Fibroblast of mammary gland (primary cell): ENCODE data around the gene USH2A.
A peak's percentile ranks its signal among the peaks of the same experiment; 100 is the strongest.

ENCODE experiments used
- DNase-seq: peaks from one replicate; pipeline ENCODE4 v3.0.0-alpha.2; 2010; ENCODE audit warnings: low read depth
- H3K4me3 ChIP-seq: 2 replicates; pipeline ENCODE4 v1.5.1; 2011; ENCODE audit warnings: low read depth, mild to moderate bottlenecking, low read length, moderate library complexity; ENCODE audit not compliant: control insufficient read depth
- TF ChIP-seq, protein P1 (sequence below): conservative IDR thresholded peaks from 2 replicates; pipeline ENCODE4 v1.5.1; 2011; ENCODE audit warnings: low read depth, low read length, inconsistent platforms; ENCODE audit not compliant: control insufficient read depth, insufficient read depth

USH2A gene

DNA sequence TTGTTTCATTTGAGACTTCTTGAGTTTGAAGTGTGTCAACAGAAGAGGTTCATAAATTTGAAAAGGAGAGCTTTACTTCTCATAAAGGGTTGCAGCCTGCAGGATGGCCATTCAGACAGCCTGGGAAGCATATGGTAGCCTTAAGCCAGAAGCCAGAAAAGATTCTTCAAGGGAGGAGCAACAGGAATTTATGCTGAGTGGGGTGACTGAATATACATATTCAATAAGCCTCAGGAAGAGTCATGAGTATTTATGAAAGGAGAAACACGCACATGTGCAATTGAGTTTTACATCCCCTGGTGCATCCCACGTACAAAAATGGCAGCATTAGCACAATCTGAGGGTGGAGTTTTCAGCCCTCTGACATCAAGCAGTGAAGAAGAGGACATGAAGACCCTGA, 565.9 kb downstream of the USH2A start:
- TF ChIP-seq, protein P1, sequence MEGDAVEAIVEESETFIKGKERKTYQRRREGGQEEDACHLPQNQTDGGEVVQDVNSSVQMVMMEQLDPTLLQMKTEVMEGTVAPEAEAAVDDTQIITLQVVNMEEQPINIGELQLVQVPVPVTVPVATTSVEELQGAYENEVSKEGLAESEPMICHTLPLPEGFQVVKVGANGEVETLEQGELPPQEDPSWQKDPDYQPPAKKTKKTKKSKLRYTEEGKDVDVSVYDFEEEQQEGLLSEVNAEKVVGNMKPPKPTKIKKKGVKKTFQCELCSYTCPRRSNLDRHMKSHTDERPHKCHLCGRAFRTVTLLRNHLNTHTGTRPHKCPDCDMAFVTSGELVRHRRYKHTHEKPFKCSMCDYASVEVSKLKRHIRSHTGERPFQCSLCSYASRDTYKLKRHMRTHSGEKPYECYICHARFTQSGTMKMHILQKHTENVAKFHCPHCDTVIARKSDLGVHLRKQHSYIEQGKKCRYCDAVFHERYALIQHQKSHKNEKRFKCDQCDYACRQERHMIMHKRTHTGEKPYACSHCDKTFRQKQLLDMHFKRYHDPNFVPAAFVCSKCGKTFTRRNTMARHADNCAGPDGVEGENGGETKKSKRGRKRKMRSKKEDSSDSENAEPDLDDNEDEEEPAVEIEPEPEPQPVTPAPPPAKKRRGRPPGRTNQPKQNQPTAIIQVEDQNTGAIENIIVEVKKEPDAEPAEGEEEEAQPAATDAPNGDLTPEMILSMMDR = no peak

DNA sequence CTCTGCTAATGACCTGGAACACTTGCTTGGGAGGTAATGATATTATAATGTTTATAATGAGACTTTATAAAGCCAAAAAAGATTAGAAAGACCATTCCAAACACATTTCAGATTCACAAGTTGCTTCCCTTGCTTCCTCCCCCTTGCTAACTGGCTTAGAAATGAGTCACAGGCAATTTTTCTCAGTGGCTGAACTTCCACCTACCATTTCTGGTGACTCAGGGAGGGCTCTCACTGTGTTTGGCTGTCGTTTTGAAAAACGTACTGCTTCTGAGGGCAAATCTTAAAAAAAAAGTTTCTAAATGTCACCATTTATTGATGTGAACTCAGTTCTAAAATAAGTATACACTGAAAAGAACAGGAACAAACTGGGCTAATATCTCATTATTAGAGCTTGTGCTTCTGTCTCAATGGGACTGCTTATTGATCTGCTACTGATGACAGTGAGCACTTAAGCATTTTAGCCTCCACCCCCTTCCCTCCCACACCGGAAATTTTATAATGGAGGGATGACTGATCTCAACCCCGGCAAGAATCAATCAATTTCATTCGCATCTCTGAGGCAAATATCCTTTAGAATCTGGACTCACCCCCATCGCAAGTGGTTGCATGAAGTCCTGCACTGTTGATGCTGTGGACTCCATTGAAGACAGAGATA, 577.9 kb downstream of the USH2A start:
- peak; percentile 92 for DNase-seq
- TF ChIP-seq, protein P1 = no peak
- H3K4me3 ChIP-seq = peak overlapping the region; percentile 34

More for the DNA sequence above, 565.9 kb downstream of the USH2A start:
- H3K4me3 ChIP-seq = no peak overlapping the region
- DNase-seq = no peak

DNA sequence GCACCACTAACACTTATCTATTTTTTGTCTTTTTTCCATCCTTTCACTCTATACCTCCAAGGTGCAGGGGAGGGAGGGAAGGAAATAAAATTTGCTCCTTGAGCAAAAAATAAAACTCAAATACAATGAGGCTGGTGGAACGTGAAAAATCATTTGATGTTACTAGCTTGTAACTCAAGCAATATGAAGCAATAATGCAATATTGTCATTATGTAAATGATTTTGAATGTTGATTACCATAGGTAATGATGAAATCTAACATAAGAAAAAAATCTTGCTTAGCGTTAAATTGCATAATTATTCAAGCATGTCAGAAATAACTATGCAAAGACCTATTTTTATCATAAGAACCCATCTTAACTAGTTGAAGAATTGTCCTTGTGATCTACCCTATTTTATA, 578.5 kb downstream of the USH2A start:
- TF ChIP-seq, protein P1 = no peak
- DNase-seq = no peak
- no peak overlapping the region for H3K4me3 ChIP-seq

DNA sequence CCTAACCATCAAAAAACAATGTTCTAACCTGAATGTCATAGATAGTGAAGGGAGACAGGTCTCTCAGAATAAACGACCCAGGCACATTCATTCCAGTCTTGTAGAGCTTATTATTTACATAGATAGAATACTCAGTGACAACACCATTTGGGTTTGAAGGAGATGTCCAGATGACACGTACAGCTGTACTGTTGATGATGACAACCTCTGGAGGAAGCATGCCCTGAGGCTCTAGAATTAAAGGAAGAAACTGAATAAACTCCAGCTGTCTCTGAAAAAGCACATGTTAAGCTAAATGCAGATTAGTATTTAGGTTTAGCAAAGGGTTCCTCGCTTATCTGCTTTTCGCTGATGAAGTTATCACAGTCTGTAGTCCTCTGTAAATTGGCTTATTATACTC, 579.0 kb downstream of the USH2A start:
- TF ChIP-seq, protein P1 = no peak
- no peak overlapping the region for H3K4me3 ChIP-seq
- no peak for DNase-seq

DNA sequence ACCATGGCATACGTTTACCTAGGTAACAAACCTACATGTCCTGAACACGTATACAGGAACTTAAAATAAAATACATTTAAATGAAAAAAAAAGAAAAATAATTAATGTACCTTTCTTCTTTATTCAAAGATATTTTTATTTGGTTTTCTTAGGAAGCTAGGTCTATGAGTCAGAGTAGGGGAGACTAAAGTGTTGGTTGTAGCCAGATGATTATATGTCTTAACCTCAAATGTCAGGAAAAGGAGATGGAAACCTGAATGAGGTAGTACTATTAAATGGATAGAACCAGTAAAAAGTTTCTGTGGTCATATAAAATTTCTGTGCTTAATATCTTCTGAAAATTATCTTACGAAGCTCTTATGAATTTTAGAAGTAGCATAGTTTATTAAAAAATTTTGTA, 580.3 kb downstream of the USH2A start:
- no peak overlapping the region for H3K4me3 ChIP-seq
- TF ChIP-seq, protein P1 = no peak
- peak; percentile 8 for DNase-seq

DNA sequence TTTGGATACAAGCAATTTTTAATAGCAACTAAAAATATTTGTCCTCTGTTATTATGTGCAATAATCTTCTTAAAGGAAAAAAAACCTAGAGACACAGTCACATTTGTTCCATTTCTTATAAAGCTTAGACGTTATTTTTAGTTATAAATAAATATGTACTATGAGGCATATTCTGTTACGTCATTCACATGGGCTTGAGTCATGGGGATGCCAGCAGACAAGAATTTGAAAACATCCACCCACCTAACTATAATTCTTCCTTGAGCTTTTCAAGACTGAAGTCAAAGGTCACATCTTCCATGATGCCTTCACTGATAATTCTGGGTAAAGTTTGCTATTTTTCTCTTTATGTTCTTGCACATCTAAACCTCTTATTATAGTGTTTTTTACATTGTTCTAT, 587.3 kb downstream of the USH2A start:
- TF ChIP-seq, protein P1 = no peak
- DNase-seq = peak; percentile 92

DNA sequence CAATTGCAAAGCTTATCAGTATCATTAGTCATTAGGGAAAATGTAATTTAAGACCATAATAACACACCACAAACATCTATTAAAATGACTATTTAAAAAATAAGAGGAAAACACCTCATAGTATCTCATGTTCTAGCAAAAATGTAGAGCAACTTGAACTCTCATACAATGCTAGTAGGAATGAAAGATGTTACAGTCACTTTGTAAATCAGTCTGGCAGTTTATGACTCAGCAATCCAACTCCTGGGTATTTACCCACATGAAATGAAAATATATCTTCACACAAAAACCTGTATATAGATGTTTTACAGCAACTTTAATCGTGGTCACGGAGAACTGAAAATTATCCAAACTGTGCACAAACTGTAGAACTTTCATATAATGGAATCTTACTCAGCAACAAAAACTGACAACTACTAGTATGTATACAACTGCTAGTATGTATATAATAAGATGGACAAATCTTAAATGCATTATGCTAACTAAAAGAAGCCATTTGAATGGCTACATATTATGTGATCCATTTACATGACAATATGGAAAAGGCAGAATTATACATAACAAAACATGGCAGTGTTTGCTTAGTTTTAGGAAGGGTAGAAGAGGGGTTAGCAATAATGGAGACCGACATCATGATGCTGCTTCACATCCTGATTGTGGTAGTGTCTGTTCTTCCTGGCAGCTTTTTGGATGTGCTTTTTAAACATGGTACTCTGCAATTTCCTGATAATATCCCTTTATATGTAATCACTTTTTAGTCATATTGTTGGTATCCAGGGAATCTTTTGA, 589.1 kb downstream of the USH2A start:
- TF ChIP-seq, protein P1 = no peak
- no peak overlapping the region for H3K4me3 ChIP-seq
- DNase-seq = peak; percentile 68

More for the DNA sequence above, 587.3 kb downstream of the USH2A start:
- H3K4me3 ChIP-seq = no peak overlapping the region
